ENCODE data around the gene NFAT5. TPM values are rescaled to one million over a fixed set of nuclear protein-coding genes. Genes with fewer than 3 reads are reported as not detected.

NFAT5 gene
- total RNA-seq, 2 experiments from 2014 or later = 19.5 to 21.2 TPM

- H3K9me3 ChIP-seq (ENCODE audit: control insufficient read depth in 1 of 2, insufficient read depth in 1 of 2, low read length in 2 of 2) = no peaks in the 10 kb centered on the region
- no peak overlapping the region for H3K27ac ChIP-seq (ENCODE audit: low read depth in 1 of 2, low read length in 2 of 2)
- intact Hi-C loops (cut with DNase I, micrococcal nuclease) = no loop called here
- no peak for TF ChIP-seq CTCF (IDR thresholded peaks at IDR 0.05)
- H3K4me3 ChIP-seq (ENCODE audit: low read length) = no peak overlapping the region
- H3K27me3 Mint-ChIP-seq = no peaks in the 10 kb centered on the region
- CTCF ChIA-PET = interaction anchor here (0.6 to 2.1 kb wide), 3 partner anchors 9 to 127 kb away, joined by 3 to 8 read pairs (median 3); no protein-coding TSS in a partner anchor
- DNase-seq (no peak), ATAC-seq (ENCODE audit: poor library complexity) (no peak)
- H3K4me1 ChIP-seq (ENCODE audit: insufficient read depth, low read length) = no peaks in the 10 kb centered on the region
- H3K27me3 ChIP-seq (ENCODE audit: control insufficient read depth in 1 of 2, insufficient read depth in 2 of 2, low read length in 2 of 2) = no peaks in the 10 kb centered on the region
- peaks cover 25% of the 10 kb centered on the region for H3K36me3 ChIP-seq (ENCODE audit: insufficient read depth, low read length)
- POLR2A ChIA-PET = no interaction called here
- no peaks in the 10 kb centered on the region for H3K4me1 Mint-ChIP-seq (ENCODE audit: low read depth)
- H3K27ac Mint-ChIP-seq = no peak overlapping the region
- H3K9me3 Mint-ChIP-seq = no peaks in the 10 kb centered on the region
- H3K4me3 Mint-ChIP-seq = no peak overlapping the region
- H3K36me3 Mint-ChIP-seq (ENCODE audit: low read depth) = peaks cover 64% of the 10 kb centered on the region
These were observed 98.1 kb downstream of the NFAT5 start for GRCh38 chr16:69663846-69664245.

- ATAC-seq (ENCODE audit: poor library complexity) = no peak
- H3K4me3 Mint-ChIP-seq = no peak overlapping the region
- Histone ChIP-seq H3K36me3 (ENCODE audit: insufficient read depth, low read length) (peaks cover 24% of the 10 kb centered on the region), H3K27ac (ENCODE audit: low read depth in 1 of 2, low read length in 2 of 2) (no peak overlapping the region), H3K27me3 (ENCODE audit: control insufficient read depth in 1 of 2, insufficient read depth in 2 of 2, low read length in 2 of 2) (no peaks in the 10 kb centered on the region), H3K9me3 (ENCODE audit: control insufficient read depth in 1 of 2, insufficient read depth in 1 of 2, low read length in 2 of 2) (no peaks in the 10 kb centered on the region), H3K4me3 (ENCODE audit: low read length) (no peak overlapping the region), H3K4me1 (ENCODE audit: insufficient read depth, low read length) (no peaks in the 10 kb centered on the region)
- H3K27ac Mint-ChIP-seq = no peak overlapping the region
- H3K36me3 Mint-ChIP-seq (ENCODE audit: low read depth) = peaks cover 58% of the 10 kb centered on the region
- H3K9me3 Mint-ChIP-seq = no peaks in the 10 kb centered on the region
- intact Hi-C loops (cut with DNase I, micrococcal nuclease) = no loop called here
- no peak for TF ChIP-seq CTCF (IDR thresholded peaks at IDR 0.05)
- DNase-seq = no peak
- ChIA-PET POLR2A (interaction anchor here (0.6 kb wide), 1 partner anchor 257 kb away, joined by 3 read pairs; no protein-coding TSS in a partner anchor), CTCF (no interaction called here)
- no peaks in the 10 kb centered on the region for H3K4me1 Mint-ChIP-seq (ENCODE audit: low read depth)
- H3K27me3 Mint-ChIP-seq = no peaks in the 10 kb centered on the region
These were observed 103.8 kb downstream of the NFAT5 start for GRCh38 chr16:69669577-69669976.

DNA sequence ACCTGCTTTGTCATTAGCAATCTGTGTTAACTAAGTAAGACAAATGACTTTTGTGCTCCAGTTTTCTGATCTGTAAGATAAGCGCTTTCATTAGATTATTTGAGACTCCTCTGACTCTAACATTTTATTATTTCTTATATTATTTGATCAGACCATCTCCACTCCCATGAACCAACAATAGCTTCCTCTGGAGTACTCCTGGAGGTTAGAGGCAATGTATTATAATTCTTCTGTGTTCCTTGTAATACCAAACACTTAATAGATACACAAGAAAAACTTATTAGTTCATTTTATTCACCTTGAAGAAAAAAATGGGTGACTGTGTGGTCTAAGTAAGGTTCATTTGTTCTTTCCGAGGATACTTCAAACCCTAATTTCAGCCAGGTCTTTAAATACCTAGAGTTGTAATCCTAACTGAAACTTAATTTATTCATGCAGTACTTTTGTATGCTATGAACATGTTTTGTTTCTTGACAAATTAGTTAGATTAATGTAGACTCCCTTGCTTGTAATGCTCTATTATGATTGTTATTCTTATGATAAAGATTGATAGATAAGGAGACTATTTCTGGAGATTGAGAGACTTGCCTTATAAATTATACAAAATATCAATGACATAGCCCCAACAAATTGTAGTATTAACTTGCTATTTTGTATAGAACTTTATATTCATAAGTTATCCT is 106.7 kb downstream of the NFAT5 start:
- Mint-ChIP-seq H3K36me3 (ENCODE audit: low read depth) (peaks cover 72% of the 10 kb centered on the region), H3K4me3 (no peak overlapping the region), H3K9me3 (no peaks in the 10 kb centered on the region), H3K27ac (no peak overlapping the region), H3K27me3 (no peaks in the 10 kb centered on the region), H3K4me1 (ENCODE audit: low read depth) (no peaks in the 10 kb centered on the region)
- ChIA-PET CTCF (interaction anchor here (0.6 kb wide), 1 partner anchor 33 kb away, joined by 3 read pairs; no protein-coding TSS in a partner anchor), POLR2A (no interaction called here)
- no peaks in the 10 kb centered on the region for H3K27me3 ChIP-seq (ENCODE audit: control insufficient read depth in 1 of 2, insufficient read depth in 2 of 2, low read length in 2 of 2)
- no peak overlapping the region for H3K4me3 ChIP-seq (ENCODE audit: low read length)
- H3K9me3 ChIP-seq (ENCODE audit: control insufficient read depth in 1 of 2, insufficient read depth in 1 of 2, low read length in 2 of 2) = no peaks in the 10 kb centered on the region
- DNase-seq = no peak
- no peak for TF ChIP-seq CTCF (IDR thresholded peaks at IDR 0.05)
- H3K4me1 ChIP-seq (ENCODE audit: insufficient read depth, low read length) = no peaks in the 10 kb centered on the region
- H3K27ac ChIP-seq (ENCODE audit: low read depth in 1 of 2, low read length in 2 of 2) = no peak overlapping the region
- no peak for ATAC-seq (ENCODE audit: poor library complexity)
- H3K36me3 ChIP-seq (ENCODE audit: insufficient read depth, low read length) = peaks cover 28% of the 10 kb centered on the region
- intact Hi-C loops (cut with DNase I, micrococcal nuclease) = no loop called here
